NCI-H446 treated with DMSO at 0.1 percent for 48 hours (cell line): ENCODE data around the gene LIPE.

Experiments
- DNase-seq: peaks from one replicate; lab custom pipeline; 2025; lab: John Stamatoyannopoulos, UW

LIPE gene

DNA sequence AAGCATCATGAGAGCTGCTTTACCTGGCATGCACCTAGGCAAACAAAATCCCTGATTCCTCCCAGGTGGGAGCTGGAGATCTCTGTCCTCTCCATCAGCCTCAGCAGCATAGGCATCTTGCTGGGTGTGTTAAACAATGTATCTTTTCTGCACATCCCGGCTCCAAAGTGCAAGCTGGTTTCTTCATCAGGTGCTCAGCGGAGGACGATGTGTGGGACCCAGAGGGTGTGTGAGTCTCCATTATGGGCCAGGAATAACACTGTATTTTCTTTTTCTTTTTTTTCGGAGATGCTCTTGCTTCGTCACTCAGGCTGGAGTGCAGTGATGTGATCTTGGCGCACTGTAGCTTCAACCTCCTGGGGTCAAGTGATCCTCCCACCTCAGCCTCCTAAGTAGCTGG, 47.0 kb downstream of the LIPE start:
- DNase-seq = no peak

DNA sequence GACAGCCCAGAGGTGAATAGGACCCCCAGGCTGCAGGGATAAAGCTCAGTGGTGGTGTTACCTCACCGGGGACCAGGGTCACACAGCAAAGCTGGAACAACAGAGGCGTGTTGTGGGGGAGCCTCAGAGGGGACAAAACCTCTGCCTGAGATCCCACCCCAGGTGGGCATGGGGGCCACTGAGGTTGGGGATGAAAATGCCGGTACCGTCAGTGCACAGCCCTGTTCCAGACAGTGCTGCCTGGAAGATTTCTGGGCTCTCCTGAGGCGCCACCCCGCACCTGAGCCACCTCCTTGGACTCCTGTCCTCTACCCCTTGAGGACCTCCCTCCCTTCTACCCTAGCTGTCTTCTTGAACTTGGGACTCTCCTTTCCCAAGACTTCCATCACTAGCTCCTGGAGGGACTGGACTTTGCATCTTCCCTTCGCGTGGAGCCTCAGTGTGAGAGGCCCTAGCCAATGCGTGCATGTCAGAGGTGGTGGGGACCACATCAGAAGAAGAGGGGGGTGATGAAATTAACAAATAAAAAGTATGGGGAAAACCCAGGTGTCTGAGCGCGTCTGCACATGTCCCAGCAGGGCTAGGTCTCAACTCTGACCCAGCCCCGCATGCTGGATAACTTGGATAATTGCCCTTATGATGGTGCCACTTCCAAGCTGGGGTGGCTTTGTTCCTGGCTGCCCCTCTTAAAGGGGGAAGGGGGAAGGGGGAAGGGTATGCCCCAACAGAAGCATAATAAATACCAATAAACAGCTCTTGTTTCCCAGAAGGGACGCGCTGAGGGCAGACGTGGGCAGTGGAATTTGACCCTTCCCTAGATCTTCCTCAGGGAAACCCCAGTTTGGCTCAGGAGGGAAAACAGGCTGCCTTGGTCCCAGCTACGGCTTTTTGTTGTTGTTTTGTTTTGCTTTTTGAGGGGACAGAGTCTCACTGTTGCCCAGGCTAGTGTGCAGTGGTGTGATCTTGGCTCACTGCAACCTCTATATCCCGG, 48.7 kb downstream of the LIPE start:
- DNase-seq = no peak

DNA sequence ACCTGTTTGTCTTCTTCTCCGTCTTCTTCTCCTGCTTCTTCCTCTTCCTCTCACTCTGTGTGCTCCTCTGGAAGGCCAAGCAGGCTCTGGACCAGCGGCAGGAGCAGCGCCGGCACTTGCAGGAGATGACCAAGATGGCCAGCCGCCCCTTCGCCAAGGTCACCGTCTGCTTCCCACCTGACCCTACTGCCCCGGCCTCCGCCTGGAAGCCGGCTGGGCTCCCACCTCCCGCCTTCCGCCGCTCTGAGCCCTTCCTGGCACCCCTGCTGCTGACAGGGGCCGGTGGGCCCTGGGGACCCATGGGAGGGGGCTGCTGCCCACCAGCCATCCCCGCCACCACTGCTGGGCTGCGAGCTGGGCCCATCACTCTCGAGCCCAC, 51.0 kb downstream of the LIPE start:
- no peak for DNase-seq

DNA sequence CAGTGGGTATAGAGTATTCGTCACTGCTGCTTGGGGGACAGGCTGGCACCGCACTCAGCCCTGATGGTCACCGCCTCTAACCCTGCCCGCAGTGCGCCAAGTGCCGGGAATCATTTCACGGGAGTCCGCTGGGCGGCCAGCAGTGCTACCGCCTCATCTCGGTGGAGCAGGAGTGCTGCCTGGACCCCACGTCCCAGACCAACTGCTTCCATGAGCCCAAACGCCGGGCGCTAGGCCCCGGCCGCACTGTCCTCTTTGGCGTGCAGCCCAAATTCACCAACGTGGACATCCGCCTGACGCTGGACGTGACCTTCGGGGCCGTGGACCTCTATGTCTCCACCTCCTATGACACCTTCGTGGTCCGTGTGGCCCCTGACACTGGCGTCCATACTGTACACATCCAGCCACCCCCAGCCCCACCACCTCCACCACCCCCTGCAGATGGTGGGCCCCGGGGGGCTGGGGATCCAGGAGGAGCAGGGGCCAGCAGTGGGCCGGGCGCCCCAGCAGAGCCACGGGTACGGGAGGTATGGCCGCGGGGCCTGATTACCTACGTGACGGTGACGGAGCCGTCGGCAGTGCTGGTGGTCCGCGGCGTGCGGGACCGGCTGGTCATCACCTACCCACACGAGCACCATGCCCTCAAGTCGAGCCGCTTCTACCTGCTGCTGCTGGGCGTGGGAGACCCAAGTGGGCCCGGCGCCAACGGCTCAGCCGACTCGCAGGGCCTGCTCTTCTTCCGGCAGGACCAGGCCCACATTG, 51.6 kb downstream of the LIPE start:
- DNase-seq = no peak

DNA sequence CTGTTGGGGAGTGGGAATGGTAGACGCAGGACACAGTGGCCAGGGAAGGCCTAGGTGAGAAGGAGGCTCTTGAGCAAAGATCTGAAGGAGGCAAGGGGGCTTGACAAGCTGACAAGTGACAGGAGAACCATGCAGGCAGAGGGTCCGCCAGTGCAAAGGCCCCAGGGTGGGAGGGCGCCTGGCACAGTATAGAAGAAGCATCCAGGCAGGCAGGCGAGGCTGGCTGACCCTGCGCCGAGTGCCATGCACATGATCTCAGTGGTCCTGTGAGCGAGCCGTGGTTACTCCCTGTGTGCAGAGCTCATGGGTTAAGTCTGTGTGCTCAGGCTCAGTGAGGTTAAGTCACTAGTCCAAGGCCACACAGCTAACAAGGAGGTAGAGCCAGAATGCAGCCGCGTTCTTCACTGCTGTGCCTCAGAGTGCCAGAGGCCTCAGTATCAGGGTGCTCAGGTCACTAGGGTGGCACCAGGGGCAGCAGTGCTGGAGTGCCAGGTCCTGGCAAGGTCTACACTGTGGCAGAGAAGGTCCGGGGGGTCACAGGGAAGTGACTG, 52.3 kb downstream of the LIPE start:
- no peak for DNase-seq

DNA sequence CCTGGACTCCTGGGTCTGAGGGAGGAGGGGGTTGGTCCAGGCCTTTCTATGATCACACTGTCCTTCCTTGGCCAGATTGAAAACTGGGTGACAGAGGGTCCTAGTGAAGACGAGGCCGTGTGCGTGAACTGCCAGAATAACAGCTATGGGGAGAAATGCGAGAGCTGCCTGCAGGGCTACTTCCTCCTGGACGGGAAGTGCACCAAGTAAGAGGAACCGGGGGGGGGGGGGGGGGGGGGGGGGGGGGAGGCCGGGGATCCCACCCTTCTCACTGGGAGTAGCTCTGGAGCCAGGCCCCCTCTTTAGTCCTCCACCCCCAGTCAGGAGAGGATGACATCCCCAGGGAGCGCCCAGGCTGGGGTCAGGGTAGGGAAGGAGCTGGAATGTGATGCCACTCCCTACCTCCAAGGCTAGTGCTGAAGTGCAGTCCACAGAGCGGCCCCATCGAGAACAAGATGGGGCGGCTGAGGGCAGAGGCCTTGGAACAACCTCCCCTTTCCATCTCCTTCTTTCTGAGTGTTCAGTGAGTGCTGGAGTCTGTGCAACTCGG, 56.5 kb downstream of the LIPE start:
- no peak for DNase-seq

DNA sequence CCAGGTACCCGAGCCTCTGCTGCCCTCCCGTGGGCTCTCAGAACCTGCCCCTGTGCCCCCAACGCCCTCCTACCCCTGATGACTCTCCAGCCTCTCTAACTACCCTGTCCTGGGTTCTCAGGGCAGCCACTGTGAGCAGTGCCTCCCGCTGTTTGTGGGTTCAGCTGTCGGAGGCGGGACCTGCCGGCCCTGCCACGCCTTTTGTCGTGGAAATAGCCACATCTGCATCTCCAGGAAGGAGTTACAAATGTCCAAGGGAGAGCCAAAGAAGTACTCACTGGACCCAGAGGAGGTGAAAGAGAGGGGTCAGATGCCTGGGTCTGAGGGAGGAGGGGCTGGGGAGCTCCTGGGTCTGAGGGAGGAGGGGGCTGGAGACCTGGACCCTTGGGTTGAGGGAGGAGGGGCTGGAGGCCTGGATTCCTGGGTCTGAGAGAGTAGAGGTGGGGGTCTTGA, 57.1 kb downstream of the LIPE start:
- DNase-seq = no peak

DNA sequence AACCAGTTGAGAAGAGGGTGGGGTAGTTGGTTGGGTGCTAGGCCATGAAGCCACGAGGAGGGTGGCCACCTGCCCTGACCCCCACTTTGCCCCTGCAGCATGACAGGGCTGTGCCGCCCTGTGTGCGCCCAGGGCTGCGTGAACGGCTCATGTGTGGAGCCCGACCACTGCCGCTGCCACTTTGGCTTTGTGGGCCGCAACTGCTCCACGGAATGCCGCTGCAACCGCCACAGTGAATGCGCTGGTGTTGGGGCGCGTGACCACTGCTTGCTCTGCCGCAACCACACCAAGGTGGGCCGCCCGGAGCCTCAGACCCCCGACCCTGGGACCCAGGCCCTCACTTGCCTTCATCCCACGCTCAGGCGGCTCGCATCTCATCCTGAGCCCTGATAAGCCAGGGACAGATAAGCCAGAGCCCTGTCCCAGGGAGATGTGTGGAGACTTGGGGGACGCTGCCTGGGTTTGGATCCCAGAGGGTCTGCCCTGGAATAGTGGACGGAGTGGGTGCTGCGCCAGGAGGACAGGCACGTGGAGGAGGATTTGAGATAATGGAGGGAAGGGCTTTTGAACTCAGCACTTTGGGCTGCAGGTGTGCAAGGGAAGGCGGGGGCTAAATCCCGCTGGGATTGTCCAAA, 57.6 kb downstream of the LIPE start:
- no peak for DNase-seq

DNA sequence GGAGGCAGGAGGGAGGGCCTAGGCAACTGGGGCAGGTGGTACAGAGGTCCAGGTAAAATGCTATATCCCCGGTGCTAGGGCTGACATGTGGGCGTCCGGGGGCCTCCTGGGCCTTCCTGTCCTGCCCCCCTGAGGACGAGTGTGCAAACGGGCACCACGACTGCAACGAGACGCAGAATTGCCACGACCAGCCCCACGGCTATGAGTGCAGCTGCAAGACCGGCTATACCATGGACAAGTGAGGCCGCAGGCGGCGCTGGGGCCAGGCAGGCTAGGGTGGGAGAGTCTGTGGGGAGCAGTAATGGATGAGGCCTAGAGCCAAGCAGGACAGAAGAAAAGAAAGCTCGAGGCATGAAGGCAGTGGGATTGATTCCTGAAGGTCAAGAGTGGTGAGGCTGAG, 58.4 kb downstream of the LIPE start:
- no peak for DNase-seq

DNA sequence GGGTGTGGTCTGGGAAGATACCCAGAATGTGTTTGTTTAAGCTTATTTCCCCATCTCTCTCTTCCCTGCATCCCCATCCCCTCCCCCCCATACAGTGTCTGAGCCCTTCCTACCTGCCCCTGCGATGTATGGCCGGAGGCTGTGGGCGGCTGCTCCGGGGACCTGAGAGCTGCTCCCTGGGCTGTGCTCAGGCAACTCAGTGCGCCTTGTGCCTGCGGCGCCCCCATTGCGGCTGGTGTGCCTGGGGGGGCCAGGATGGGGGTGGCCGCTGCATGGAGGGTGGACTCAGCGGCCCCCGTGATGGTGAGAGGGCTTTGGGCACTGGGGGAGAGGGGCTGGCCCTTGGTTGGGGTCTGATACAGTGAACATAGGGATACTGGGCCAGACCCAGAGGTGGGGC, 58.8 kb downstream of the LIPE start:
- no peak for DNase-seq

DNA sequence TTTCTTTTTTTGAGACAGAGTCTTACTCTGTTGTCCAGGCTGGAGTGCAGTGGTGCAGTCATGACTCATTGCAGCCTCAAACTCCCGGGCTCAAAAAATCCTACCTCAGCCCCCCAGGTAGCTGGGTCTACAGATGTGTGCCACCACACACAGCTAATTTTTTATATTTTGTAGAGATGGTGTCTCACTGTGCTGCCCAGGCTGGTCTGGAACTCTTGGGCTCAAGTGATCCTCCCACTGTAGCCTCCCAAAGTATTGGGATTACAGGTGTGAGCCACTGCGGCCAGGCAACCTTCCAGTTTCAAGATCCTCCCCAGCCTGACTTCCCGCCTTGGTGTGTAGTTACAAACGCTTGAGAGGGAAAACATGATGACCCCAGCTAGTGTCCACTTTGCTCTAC, 59.3 kb downstream of the LIPE start:
- DNase-seq = no peak

DNA sequence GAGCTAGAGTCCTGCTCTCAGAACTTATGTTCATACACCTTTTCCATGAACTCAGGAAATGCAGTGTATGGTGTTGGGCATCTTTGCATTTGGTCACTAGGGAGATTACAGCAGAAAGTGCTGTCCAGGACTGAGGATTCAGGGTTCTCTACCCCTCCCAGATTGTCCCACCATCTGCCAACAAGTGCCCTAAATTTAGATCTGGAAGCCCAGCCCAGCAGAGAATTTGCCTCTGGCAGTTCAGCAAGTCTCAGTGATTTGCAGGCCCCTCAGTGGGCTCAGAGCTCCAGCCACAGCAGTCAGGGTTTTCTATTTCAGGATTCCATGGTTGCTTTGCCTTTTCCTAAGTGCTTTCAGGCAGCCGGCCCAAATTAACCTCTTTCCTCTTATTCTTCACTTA, 60.5 kb downstream of the LIPE start:
- no peak for DNase-seq

DNA sequence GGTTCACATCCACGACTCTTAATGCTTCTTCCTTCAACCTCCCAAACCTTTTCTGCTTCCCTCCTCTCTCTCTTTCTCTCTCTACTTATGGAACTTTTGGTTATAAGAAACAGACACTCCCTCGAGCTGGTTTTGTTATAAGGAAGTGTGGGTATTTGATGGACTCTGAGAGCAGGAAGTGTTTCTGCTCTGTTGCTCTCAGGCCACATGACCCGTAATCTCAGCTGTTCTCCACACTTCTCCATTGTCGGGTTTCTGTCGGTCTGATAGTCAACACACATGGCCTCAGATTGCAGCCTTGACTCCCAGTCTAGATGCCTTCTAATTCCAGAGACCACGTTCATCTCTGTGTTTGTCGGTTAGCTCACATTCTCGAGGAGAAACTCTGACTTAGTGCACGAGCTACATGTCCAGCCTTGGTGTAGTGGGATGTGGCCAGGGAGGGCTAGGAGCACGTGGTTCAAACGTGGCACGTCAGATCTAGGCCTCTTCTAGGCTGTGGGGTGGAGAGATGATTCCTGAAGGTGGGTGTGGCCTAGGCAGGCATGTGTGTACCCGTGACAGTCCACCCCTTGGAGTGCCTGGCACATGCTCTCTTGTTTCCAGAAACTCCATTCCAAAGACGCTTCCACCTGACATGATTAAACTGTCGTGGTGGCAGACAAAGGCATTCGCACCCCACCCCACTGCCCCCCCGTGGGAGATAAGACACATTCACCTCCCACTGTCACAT, 63.4 kb downstream of the LIPE start:
- DNase-seq = no peak

DNA sequence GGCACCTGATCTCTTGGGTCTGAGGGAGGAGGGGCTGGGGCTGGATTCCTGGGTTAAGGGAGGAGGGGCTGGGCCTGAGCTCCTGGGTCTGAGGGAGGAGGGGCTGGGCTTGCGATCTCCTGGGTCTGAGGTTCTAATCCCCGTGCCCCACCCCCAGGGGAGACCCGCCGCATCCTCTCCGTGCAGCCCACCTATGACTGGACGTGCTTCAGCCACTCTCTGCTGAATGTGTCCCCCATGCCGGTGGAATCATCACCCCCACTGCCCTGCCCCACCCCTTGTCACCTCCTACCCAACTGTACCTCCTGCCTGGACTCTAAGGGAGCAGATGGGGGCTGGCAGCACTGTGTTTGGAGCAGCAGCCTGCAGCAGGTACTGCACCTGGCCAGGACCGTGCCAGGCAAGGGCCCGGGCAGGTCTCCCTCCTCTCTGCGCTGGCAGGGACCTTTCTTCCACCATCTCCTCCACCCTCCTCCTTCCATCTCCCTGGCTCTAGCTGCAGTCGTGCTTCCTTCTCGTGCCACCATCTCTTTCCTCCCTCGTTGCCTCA, 64.2 kb downstream of the LIPE start:
- no peak for DNase-seq

DNA sequence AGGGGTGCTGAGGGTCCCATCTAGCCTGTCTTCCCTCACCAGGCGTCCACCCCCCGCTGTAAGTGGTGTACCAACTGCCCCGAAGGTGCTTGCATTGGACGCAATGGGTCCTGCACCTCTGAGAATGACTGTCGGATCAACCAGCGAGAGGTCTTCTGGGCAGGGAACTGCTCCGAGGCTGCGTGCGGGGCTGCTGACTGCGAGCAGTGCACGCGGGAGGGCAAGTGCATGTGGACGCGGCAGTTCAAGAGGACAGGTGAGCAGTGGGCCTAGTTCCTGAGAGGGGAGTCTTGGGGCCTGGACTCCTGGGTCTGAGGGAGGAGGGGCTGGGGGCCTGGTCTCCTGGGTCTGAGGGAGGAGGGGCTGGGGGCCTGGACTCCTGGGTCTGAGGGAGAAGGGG, 64.8 kb downstream of the LIPE start:
- DNase-seq = no peak

DNA sequence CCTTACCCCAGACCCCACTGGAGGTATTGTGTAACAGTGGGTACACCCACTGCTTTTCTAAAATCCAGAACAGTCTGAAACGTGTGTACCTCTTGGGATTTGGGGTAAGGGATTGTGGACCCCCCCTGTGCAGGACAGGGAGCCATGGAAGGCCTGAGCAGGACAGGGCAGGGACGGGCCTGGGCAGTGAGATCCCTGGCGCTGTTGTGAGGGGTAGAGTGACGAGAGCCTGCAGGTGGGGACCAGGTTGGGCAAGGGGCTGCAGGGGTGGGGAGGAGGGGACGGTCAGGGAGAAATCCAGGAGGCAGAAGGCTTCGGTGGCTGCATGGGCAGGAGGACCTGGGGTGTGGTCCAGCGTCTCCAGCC, 65.7 kb downstream of the LIPE start:
- no peak for DNase-seq

DNA sequence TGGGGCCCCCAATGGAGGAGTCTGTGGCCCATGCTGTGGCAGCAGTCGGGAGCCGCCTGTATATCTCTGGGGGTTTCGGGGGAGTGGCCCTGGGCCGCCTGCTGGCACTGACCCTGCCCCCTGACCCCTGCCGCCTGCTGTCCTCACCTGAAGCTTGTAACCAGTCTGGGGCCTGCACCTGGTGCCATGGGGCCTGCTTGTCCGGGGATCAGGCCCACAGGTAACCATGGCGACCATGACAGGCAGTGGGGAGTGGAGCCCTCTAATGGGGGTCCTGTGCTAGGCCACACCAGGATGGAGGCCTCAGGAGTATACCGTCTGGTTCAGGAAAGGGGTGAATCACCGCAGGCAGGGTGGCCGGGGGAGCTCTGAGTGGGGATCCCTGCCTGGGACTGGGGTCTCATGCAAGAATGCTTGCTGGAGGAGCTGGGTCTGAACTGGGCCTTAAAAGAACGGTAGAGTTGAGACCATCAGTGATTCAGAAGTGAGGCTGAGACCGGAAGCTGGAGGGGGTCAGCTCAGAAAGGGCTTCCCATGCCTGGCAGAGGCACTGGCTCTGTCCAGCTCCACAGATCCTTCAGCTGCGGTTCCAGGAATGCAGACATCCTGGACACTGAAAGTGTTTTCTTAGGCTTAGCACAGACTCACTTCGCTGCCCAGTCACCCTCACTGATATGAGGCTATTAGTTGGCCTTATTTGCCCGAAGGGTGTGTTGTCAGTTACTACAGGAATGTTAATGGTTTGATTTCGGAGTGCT, 66.2 kb downstream of the LIPE start:
- no peak for DNase-seq

DNA sequence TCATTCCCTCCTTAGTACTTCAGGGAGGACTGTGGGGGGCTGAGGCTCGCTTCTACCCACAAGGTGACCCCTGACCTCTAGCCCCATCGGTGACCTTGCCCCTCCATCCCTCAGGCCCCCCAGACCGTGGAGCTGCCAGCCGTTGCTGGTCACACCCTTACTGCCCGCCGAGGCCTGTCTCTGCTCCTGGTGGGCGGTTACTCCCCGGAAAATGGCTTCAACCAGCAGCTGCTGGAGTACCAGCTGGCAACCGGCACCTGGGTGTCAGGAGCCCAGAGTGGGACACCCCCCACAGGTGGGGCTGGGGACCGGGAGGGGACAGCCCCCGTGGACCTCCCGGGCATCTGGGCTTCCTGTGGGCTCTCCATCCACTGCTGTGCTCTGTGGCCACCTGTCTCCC, 69.9 kb downstream of the LIPE start:
- DNase-seq = no peak

DNA sequence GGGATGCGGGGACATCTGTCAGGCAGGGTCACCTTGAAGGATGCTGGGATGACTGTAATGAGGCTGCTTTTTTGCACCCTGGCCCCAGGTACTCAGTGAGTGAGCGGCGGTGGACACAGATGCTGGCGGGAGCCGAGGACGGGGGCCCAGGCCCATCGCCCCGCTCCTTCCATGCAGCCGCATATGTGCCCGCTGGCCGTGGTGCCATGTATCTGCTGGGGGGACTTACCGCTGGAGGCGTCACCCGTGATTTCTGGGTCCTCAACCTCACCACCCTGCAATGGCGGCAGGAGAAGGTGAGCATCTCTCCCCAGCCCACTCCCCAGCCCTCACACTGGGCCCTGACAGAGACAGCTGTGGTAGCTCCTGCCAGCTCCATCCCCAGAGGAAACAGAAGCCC, 70.5 kb downstream of the LIPE start:
- DNase-seq = no peak

DNA sequence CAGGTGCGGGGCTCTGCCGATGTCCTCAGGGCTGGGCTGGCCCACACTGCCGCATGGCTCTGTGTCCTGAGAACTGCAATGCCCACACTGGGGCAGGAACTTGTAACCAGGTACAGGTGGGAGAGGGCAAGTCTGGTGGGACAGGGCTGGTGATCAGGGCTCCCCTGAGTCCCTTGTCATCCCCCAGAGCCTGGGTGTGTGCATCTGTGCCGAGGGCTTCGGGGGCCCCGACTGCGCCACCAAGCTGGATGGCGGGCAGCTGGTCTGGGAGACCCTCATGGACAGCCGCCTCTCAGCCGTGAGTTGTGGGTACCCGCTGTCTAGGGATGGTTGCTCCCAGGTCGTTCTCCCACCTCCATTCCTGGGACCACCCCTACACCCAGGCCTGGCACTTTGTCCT, 71.3 kb downstream of the LIPE start:
- no peak for DNase-seq
